GM12878 (cell line): ENCODE results near the gene RASGEF1B. TPM values are rescaled to one million over a fixed set of nuclear protein-coding genes. Genes with fewer than 3 reads are reported as not detected.

Source experiments
- ATAC-seq: fragments of 200-7000 bp; cut with Tn5 transposase; 3 replicates; pipeline ENCODE4 v1.9.1; 2020; ENCODE audit warnings: mild to moderate bottlenecking, moderate library complexity
- BruUV-seq: library from RNA; stranded (reverse); fragments of 400-500 nt; replicated peaks from 2 replicates; lab custom pipeline; 2021; lab: Mats Ljungman, UMichigan
- CTCF ChIA-PET: fragments of 300-600 bp; sonication (Branson Sonifier 250); formaldehyde crosslinking; extraction: SDS; loops from one replicate; lab custom pipeline; 2021; ENCODE audit warnings: inconsistent platforms; lab: Yijun Ruan, JAX
- POLR2A ChIA-PET: fragments of 350-600 bp; formaldehyde crosslinking; extraction: SDS; loops from one replicate; lab custom pipeline; 2021; ENCODE audit warnings: inconsistent platforms; lab: Charles Lee
- RAD21 ChIA-PET: fragments of 300-600 bp; sonication (Branson Sonifier 250); formaldehyde crosslinking; loops from one replicate; lab custom pipeline; 2023; ENCODE audit warnings: antibody characterized with exemption; ENCODE audit not compliant: unreplicated experiment; lab: Charles Lee
- SMC1A ChIA-PET: fragments of 300-600 bp; sonication (Branson Sonifier 250); formaldehyde crosslinking; loops from one replicate; lab custom pipeline; 2023; ENCODE audit not compliant: unreplicated experiment, uncharacterized antibody; lab: Charles Lee
- DNase-seq: peaks from one replicate; pipeline ENCODE4 v3.0.0-alpha.2; 2011; ENCODE audit warnings: low read depth, low spot score
- FAIRE-seq: peaks from 3 replicates; lab custom pipeline; 2011; peaks lifted over from hg19 to GRCh38; lab: Jason Lieb, UNC
- H2AFZ ChIP-seq: 2 replicates; pipeline ENCODE4 v1.6.0; 2011; ENCODE audit warnings: low read depth, low read length, control low read depth; ENCODE audit not compliant: control insufficient read depth
- H3K27ac ChIP-seq: 2 replicates; pipeline ENCODE4 v1.5.1; 2011; ENCODE audit warnings: control low read depth; ENCODE audit not compliant: control insufficient read depth, insufficient read depth
- H3K27me3 ChIP-seq, 2 experiments: replicated peaks in 1 of 2; 2 replicates each; pipeline versions ENCODE4 v1.6.0 to v1.6.1; 2011; ENCODE audit warnings: low read length in 1 of 2; ENCODE audit not compliant: control insufficient read depth in 2 of 2, insufficient read depth in 2 of 2
- H3K36me3 ChIP-seq, 2 experiments: 2 replicates each; pipeline ENCODE4 v1.5.1; 2011; ENCODE audit warnings: low read length in 1 of 2; ENCODE audit not compliant: control insufficient read depth in 2 of 2, insufficient read depth in 2 of 2
- H3K4me1 ChIP-seq: 2 replicates; pipeline ENCODE4 v1.6.1; 2011; ENCODE audit warnings: mild to moderate bottlenecking, low read length, moderate library complexity, mixed read lengths; ENCODE audit not compliant: control insufficient read depth, insufficient read depth
- H3K4me2 ChIP-seq: 2 replicates; pipeline ENCODE4 v1.6.0; 2011; ENCODE audit warnings: control low read depth; ENCODE audit not compliant: control insufficient read depth, insufficient read depth
- H3K4me3 ChIP-seq: fragments of 200-600 bp; sonication (generic); 2 replicates; pipeline ENCODE4 v1.5.1; 2016
- H3K79me2 ChIP-seq: 2 replicates; pipeline ENCODE4 v1.6.0; 2011; ENCODE audit warnings: low read length; ENCODE audit not compliant: control insufficient read depth, insufficient read depth
- H3K9ac ChIP-seq: 2 replicates; pipeline ENCODE4 v1.8.0; 2011; ENCODE audit warnings: low read length, control low read depth, mixed read lengths; ENCODE audit not compliant: control insufficient read depth, insufficient read depth
- H3K9me3 ChIP-seq: replicated peaks from 3 replicates; pipeline ENCODE4 v1.5.1; 2011; ENCODE audit warnings: mild to moderate bottlenecking, low read length; ENCODE audit not compliant: control insufficient read depth, insufficient read depth
- H4K20me1 ChIP-seq: 2 replicates; pipeline ENCODE4 v1.6.0; 2011; ENCODE audit not compliant: control insufficient read depth, insufficient read depth
- CBX5 ChIP-seq: sonication (generic); IDR thresholded peaks from 2 replicates; pipeline ENCODE4 v1.6.1; 2016; ENCODE audit warnings: low read depth, moderate library complexity, mild to moderate bottlenecking, inconsistent platforms
- CHD2 ChIP-seq: IDR thresholded peaks from 2 replicates; pipeline ENCODE4 v1.6.1; 2011; ENCODE audit warnings: low read depth, low read length, improper control_type of control experiment, borderline replicate concordance
- LARP7 ChIP-seq: fragments of 450-650 bp; IDR thresholded peaks from 2 replicates; pipeline ENCODE4 v1.6.1; 2017; ENCODE audit warnings: mild to moderate bottlenecking
- NFXL1 ChIP-seq: fragments of 450-650 bp; IDR thresholded peaks from 2 replicates; pipeline ENCODE4 v1.6.1; 2017; ENCODE audit warnings: antibody characterized with exemption, mild to moderate bottlenecking, borderline replicate concordance
- PAX8 ChIP-seq: fragments of 450-650 bp; IDR thresholded peaks from 2 replicates; pipeline ENCODE4 v1.6.1; 2017; ENCODE audit warnings: mild to moderate bottlenecking, moderate library complexity
- RB1 ChIP-seq: fragments of 450-650 bp; formaldehyde crosslinking; IDR thresholded peaks from 2 replicates; pipeline ENCODE4 v1.6.1; 2017; ENCODE audit warnings: mild to moderate bottlenecking, borderline replicate concordance
- SMC3 ChIP-seq: IDR thresholded peaks from 2 replicates; pipeline ENCODE4 v1.6.1; 2011; ENCODE audit warnings: low read length, improper control_type of control experiment, borderline replicate concordance
- STAT3 ChIP-seq: IDR thresholded peaks from 2 replicates; pipeline ENCODE4 v1.6.1; 2011; ENCODE audit warnings: low read depth, low read length, improper control_type of control experiment
- TCF7 ChIP-seq: IDR thresholded peaks from 2 replicates; pipeline ENCODE4 v1.6.1; 2014; ENCODE audit warnings: antibody characterized with exemption, borderline replicate concordance
- ZNF592 ChIP-seq: fragments of 450-650 bp; IDR thresholded peaks from 2 replicates; pipeline ENCODE4 v1.6.1; 2017; ENCODE audit warnings: mild to moderate bottlenecking, moderate library complexity
- WGBS: methylation state at CpG from one replicate; pipeline ENCODE4 v1.1.6; 2016; ENCODE audit warnings: low lambda C conversion rate; ENCODE audit not compliant: insufficient replicate concordance, insufficient coverage; ENCODE audit errors: missing lambda C conversion rate; 5-methylcytosine and 5-hydroxymethylcytosine counted together
- in situ Hi-C: fragments of 300-500 bp; cut with MboI; formaldehyde crosslinking; loops from 9 replicates; pipeline ENCODE4 v1.14.3; 2018; ENCODE audit warnings: mixed read lengths
- intact Hi-C: fragments of 100-400 bp; cut with micrococcal nuclease; formaldehyde crosslinking; loops from one replicate; pipeline ENCODE4 v1.14.2; 2022; ENCODE audit not compliant: unreplicated experiment
- polyA plus RNA-seq, 11 experiments: library from polyadenylated mRNA; depleted of rRNA in 4 of 11; unstranded in 6 of 11; stranded (reverse) in 5 of 11; fragments of >200 nt; fragmentation: Nextera tagmentation in 4 of 11; fragmentation: Illumina TruSeq in 1 of 11; extraction: Ambion mirVana in 4 of 11; extraction: Trizol in 1 of 11; gene quantifications; 1 replicate in 1 of 11; 2 replicates in 10 of 11; pipeline versions ENCODE4 v1.2.1 to v1.2.3, GENCODE V29; 2011 to 2016; ENCODE audit warnings: inconsistent platforms in 2 of 11, missing spikeins in 2 of 11, low read depth in 1 of 11
- total RNA-seq, 4 experiments: library from RNA; depleted of rRNA in 3 of 4; stranded (reverse); fragments of >200 nt in 3 of 4; fragmentation: Illumina TruSeq in 1 of 4; extraction: Trizol in 1 of 4; gene quantifications; 2 replicates each; pipeline versions ENCODE4 v1.2.1 to v1.2.3, GENCODE V29; 2013 to 2021
- TF ChIP-seq, protein P1 (sequence below): fragments of 450-650 bp; IDR thresholded peaks from 2 replicates; pipeline ENCODE4 v1.6.1; 2017; ENCODE audit warnings: low read depth, mild to moderate bottlenecking, moderate library complexity
- TF ChIP-seq, protein P2 (sequence below): fragments of 450-650 bp; IDR thresholded peaks from 2 replicates; pipeline ENCODE4 v1.6.1; 2018; ENCODE audit warnings: mild to moderate bottlenecking, low read depth, moderate library complexity; ENCODE audit not compliant: partially characterized antibody

RASGEF1B gene
- total and polyA plus RNA-seq, 10 of the 15 experiments (the other 5 are each of a cell fraction or from before 2014, with no cell fraction given) = 0.03 to 0.24 (median 0.10) TPM; not detected in 2

GRCh38 chr4:81469781-81470455 lies 1.8 kb downstream of the RASGEF1B start:
- ChIA-PET SMC1A (interaction anchor here (0.6 to 9.1 kb wide), 2 partner anchors 82 to 375 kb away, joined by 3 to 110 read pairs; no protein-coding TSS in a partner anchor), CTCF (interaction anchor here (1.0 to 2.9 kb wide), 6 partner anchors 109 to 444 kb away, joined by 3 to 14 read pairs (median 3); no protein-coding TSS in a partner anchor), RAD21 (interaction anchor here (6.8 kb wide), 1 partner anchor 376 kb away, joined by 77 read pairs; no protein-coding TSS in a partner anchor), POLR2A (no interaction called here)
- Histone ChIP-seq H2AFZ (no peak overlapping the region), H4K20me1 (no peaks in the 10 kb centered on the region), H3K27ac (no peak overlapping the region), H3K4me1 (peaks cover 13% of the 10 kb centered on the region), H3K79me2 (no peaks in the 10 kb centered on the region), H3K4me3 (no peak overlapping the region), H3K36me3 (no peaks in the 10 kb centered on the region), H3K27me3 (peaks cover 4 to 9% of the 10 kb centered on the region in 2 experiments), H3K4me2 (no peak overlapping the region), H3K9ac (no peak overlapping the region), H3K9me3 (no peaks in the 10 kb centered on the region; the same call in 2 of the 3 replicates)
- 0% methylated on average over 7 of the region's 7 CpGs for WGBS
- BruUV-seq = no TSS peak
- in situ Hi-C loops = loop anchor here (5.0 kb wide), 2 partner anchors 372 to 732 kb away; no protein-coding TSS in a partner anchor
- no peak for DNase-seq
- intact Hi-C loops = loop anchor here (5.0 to 10.0 kb wide), 4 partner anchors 63 to 357 kb away; no protein-coding TSS in a partner anchor
- FAIRE-seq = no peak
- ATAC-seq = no peak
- no peak for TF ChIP-seq LARP7
- no peak for TF ChIP-seq RB1
- TF ChIP-seq CHD2 = no peak
- TF ChIP-seq PAX8 = no peak
- no peak for TF ChIP-seq CBX5
- no peak for TF ChIP-seq ZNF592
- TF ChIP-seq SMC3 = no peak
- TF ChIP-seq, protein P1, sequence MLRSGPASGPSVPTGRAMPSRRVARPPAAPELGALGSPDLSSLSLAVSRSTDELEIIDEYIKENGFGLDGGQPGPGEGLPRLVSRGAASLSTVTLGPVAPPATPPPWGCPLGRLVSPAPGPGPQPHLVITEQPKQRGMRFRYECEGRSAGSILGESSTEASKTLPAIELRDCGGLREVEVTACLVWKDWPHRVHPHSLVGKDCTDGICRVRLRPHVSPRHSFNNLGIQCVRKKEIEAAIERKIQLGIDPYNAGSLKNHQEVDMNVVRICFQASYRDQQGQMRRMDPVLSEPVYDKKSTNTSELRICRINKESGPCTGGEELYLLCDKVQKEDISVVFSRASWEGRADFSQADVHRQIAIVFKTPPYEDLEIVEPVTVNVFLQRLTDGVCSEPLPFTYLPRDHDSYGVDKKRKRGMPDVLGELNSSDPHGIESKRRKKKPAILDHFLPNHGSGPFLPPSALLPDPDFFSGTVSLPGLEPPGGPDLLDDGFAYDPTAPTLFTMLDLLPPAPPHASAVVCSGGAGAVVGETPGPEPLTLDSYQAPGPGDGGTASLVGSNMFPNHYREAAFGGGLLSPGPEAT = no peak
- TF ChIP-seq, protein P2, sequence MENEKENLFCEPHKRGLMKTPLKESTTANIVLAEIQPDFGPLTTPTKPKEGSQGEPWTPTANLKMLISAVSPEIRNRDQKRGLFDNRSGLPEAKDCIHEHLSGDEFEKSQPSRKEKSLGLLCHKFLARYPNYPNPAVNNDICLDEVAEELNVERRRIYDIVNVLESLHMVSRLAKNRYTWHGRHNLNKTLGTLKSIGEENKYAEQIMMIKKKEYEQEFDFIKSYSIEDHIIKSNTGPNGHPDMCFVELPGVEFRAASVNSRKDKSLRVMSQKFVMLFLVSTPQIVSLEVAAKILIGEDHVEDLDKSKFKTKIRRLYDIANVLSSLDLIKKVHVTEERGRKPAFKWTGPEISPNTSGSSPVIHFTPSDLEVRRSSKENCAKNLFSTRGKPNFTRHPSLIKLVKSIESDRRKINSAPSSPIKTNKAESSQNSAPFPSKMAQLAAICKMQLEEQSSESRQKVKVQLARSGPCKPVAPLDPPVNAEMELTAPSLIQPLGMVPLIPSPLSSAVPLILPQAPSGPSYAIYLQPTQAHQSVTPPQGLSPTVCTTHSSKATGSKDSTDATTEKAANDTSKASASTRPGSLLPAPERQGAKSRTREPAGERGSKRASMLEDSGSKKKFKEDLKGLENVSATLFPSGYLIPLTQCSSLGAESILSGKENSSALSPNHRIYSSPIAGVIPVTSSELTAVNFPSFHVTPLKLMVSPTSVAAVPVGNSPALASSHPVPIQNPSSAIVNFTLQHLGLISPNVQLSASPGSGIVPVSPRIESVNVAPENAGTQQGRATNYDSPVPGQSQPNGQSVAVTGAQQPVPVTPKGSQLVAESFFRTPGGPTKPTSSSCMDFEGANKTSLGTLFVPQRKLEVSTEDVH = no peak
- no peak for TF ChIP-seq NFXL1
- TF ChIP-seq STAT3 = no peak
- no peak for TF ChIP-seq TCF7
